ENCODE results near the gene OCSTAMP.

The OCSTAMP gene

DNA sequence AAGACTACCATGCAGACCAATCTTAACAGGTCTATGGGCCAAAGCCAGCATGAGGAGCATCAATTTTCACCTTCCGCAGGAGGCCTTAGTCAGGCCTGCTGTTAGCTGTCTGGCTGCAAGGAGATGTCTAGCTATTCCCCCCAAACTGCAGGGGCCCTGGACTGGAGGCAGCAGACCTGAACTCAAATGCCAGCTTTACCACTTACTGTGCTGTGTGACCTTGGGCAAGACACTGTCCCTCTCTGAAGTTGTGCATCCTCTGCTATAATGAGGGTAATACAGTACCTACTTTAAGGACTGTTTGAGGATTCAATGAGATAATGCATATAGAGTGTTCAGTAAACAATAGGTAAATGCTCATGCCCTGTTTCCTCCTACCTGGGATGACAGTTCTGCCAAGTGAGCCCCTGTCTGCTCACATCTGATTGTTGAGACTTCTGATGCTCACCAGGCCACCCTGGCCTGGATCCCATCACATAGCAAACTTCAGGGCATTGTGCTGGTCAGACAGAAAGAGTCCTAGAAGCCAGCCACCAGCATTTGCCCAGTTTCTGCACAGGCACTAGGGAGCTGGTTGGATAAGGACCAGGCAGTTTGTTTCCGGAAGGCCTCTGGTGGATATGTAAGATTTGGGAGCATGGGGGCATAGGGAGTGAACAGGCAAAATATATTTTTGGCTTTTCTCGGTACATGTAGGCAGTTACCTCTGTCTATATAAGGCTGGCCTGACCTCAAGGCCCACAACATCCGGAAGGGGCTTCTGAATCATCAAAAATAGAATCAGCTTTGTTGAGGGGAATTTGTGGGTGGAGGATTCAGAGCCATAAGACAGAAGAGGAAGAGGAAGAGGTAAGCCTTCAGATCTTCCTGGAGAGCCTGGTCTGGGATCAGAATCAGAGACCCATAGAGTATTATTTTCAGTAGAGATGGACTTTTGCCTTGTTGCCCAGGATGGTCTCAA, 2.3 kb upstream of the OCSTAMP start:
- Histone ChIP-seq H3K36me3 (ENCODE audit: control insufficient read depth, insufficient read depth, low read length) (no peaks in the 10 kb centered on the region), H3K9me3 (ENCODE audit: control insufficient read depth, low read length) (no peaks in the 10 kb centered on the region), H3K27ac (ENCODE audit: low read depth, low read length, severe bottlenecking) (peak overlapping the region; percentile 16), H3K4me3 (ENCODE audit: extremely low read depth, insufficient read depth, low read length, poor library complexity, severe bottlenecking) (no peak overlapping the region), H3K4me1 (ENCODE audit: control insufficient read depth, insufficient read depth, low read length, poor library complexity, severe bottlenecking) (no peaks in the 10 kb centered on the region)
- 86 to 89% methylated on average over 4 of the region's 4 CpGs for WGBS, 2 experiments (ENCODE audit: insufficient coverage in 2 of 2)

DNA sequence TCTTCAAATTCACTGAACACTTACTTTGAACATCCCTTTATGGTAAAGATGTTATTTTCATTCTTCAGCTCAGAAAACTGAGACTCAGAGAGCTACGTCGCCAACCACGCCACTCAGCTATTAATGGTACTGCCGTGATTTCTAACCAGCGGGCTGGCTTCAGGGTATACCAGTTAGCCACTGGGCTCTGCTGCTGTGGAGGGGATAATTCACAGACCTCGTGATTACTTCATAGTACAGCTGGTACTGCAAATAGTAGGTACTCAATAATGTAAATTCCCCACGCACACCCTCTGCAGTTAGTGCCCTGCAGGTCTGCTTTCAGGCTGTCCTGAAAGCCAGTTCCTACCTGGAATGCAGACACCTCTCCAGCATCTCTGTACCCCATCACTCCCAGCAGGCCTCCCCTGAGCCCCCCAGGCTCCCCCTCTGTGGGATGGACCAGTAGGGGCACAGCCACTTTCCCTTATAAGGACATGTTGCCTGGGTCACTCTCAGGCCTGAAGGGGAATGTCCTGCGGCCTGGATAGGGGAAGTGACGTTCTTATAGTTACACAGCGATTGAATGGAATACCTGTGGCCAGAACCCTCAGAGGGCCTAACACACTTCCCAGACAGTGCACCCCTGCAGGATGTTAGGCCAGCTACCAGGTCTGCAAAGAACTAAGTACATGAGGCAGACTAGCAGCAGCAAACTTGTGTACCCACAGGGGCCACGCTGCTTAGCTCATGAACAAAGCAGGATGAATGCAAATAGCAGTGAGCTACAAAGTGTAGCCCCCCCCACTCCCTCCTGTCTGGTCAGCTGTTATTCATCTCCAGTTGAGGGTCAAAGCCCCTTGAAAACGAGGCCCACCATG, 1.3 kb upstream of the OCSTAMP start:
- WGBS, 2 experiments (ENCODE audit: insufficient coverage in 2 of 2), result 44 to 67% methylated on average over 4 to 6 of the region's 12 CpGs
- Histone ChIP-seq H3K9me3 (ENCODE audit: control insufficient read depth, low read length) (no peaks in the 10 kb centered on the region), H3K27ac (ENCODE audit: low read depth, low read length, severe bottlenecking) (peak overlapping the region; percentile 16), H3K36me3 (ENCODE audit: control insufficient read depth, insufficient read depth, low read length) (no peaks in the 10 kb centered on the region), H3K4me3 (ENCODE audit: extremely low read depth, insufficient read depth, low read length, poor library complexity, severe bottlenecking) (no peak overlapping the region), H3K4me1 (ENCODE audit: control insufficient read depth, insufficient read depth, low read length, poor library complexity, severe bottlenecking) (no peaks in the 10 kb centered on the region)

DNA sequence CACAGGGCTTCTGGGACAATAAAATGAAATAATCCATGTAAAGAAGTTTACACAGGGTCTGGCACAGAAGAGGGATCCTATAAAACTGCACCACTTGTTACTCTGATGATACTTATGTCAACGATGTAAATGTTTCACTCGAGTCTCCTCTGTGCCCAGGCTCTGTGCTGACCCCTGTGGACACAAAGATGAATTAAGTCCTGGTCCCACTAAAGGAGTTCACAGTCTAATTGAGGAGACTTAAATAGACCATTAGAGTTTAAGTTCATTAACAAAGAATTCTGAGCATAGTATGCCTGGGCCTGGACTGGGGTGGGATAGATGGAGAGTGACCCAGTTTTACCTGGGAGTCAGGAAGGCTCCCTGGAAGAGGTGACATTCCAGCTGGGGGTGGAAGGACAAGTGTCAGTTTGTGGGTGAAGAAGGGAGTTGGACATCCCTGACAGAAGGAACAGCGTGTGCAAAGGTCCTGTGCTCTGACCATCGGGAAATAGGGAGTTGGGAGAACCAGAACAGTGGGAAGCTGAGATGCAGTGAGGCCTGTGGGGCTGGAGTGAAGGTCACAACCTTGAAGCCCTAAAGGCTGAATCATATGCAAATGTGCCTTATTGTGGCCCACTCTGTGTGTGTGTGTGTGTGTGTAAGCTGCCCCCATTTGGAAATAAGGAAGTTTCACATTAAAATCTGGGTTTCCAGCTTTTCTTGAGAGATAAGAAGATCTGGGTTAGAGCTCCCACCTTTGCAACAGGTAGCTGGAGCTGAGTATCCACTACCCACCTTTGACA, 1.1 kb downstream of the OCSTAMP start:
- no peaks in the 10 kb centered on the region for H3K4me1 ChIP-seq (ENCODE audit: control insufficient read depth, insufficient read depth, low read length, poor library complexity, severe bottlenecking)
- no peaks in the 10 kb centered on the region for H3K36me3 ChIP-seq (ENCODE audit: control insufficient read depth, insufficient read depth, low read length)
- no peak overlapping the region for H3K4me3 ChIP-seq (ENCODE audit: extremely low read depth, insufficient read depth, low read length, poor library complexity, severe bottlenecking)
- WGBS, 2 experiments (ENCODE audit: insufficient coverage in 2 of 2), result 81 to 97% methylated on average over 3 to 4 of the region's 4 CpGs
- H3K27ac ChIP-seq (ENCODE audit: low read depth, low read length, severe bottlenecking), result no peak overlapping the region
- H3K9me3 ChIP-seq (ENCODE audit: control insufficient read depth, low read length), result no peaks in the 10 kb centered on the region

DNA sequence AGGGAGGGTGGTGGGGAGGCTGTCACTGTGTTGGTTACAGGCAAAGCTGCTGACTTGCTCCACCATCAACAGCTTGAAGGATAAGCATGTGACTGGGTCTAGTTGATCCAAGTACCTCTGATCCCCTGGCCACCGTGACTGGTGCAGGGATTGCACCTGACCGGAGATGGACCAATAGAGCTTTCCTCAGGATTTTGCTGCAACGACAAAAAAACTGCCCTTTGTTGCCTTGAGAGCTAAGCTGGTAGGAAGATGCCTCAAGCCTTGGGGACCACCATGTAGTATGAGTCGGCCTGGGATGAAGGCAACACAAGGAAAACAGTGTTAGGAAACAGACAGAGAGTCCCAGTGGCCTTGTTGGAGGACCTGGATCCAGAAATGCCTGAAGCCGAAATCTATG, 1.8 kb downstream of the OCSTAMP start:
- 88 to 91% methylated on average over 5 of the region's 5 CpGs for WGBS, 2 experiments (ENCODE audit: insufficient coverage in 2 of 2)
- Histone ChIP-seq H3K27ac (ENCODE audit: low read depth, low read length, severe bottlenecking) (no peak overlapping the region), H3K4me1 (ENCODE audit: control insufficient read depth, insufficient read depth, low read length, poor library complexity, severe bottlenecking) (no peaks in the 10 kb centered on the region), H3K4me3 (ENCODE audit: extremely low read depth, insufficient read depth, low read length, poor library complexity, severe bottlenecking) (no peak overlapping the region), H3K36me3 (ENCODE audit: control insufficient read depth, insufficient read depth, low read length) (no peaks in the 10 kb centered on the region), H3K9me3 (ENCODE audit: control insufficient read depth, low read length) (no peaks in the 10 kb centered on the region)

DNA sequence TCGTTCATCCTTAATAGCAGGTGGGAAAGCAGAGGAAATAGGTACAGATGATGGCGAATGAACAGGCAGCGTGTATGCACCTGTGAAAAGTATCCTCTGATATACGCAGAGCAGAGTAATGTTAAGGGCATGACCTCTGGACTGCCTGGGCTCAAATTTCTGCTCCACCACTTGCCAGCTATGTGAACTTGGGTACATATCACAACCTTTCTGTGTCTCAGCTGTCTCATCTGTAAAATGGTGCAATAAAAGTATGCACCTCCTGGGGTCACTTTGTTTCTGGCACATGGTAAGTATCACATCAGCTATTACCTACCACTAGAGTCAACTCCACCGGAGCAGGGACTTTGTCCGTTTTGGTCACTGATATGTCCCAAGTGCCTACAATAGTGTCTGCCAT, 2.5 kb downstream of the OCSTAMP start:
- Histone ChIP-seq H3K4me1 (ENCODE audit: control insufficient read depth, insufficient read depth, low read length, poor library complexity, severe bottlenecking) (no peaks in the 10 kb centered on the region), H3K36me3 (ENCODE audit: control insufficient read depth, insufficient read depth, low read length) (no peaks in the 10 kb centered on the region), H3K4me3 (ENCODE audit: extremely low read depth, insufficient read depth, low read length, poor library complexity, severe bottlenecking) (no peak overlapping the region), H3K9me3 (ENCODE audit: control insufficient read depth, low read length) (no peaks in the 10 kb centered on the region), H3K27ac (ENCODE audit: low read depth, low read length, severe bottlenecking) (no peak overlapping the region)
- 84 to 88% methylated on average over 5 to 6 of the region's 6 CpGs for WGBS, 2 experiments (ENCODE audit: insufficient coverage in 2 of 2)

DNA sequence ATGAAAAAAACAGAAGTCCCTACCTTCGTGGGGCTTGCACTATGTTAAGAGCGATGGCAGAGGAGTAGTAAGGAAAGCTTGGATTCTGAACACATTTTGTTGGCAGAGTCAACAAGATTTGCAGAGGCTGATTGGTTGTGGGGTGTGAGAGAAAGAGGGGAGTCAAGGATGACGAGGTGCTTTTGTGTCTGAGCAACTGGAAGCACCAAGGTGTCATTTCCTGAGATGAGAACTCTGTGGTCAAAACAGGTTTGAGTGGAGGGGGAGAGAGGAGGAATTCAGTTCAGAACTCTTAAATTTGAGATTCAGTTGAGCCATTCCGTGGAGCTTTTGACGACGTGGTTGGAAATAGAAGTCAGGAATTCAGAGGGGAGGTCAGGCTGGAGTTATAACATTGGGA, 3.5 kb downstream of the OCSTAMP start:
- 83 to 92% methylated on average over 4 of the region's 6 CpGs for WGBS, 2 experiments (ENCODE audit: insufficient coverage in 2 of 2)
- Histone ChIP-seq H3K36me3 (ENCODE audit: control insufficient read depth, insufficient read depth, low read length) (no peaks in the 10 kb centered on the region), H3K4me3 (ENCODE audit: extremely low read depth, insufficient read depth, low read length, poor library complexity, severe bottlenecking) (no peak overlapping the region)

DNA sequence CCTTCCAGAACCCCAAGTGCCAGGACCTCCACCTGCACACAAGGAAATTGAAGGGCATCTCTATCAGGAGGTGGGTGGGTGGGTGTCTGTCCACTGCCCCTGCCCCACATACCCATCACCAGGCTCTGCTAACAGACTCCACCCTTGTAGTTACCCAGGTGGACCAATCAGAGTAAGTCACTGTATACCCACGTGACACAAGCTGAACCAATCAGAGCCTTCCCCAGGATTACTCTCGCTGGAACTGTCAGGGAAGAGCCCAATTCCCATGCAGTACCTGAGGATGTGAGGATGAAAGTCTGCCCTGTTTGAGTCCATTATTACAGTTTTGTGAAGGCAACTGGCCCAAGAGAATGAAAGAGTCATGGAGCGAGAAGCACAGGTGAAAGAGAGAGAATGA, 4.2 kb downstream of the OCSTAMP start:
- H3K9me3 ChIP-seq (ENCODE audit: control insufficient read depth, low read length), result no peaks in the 10 kb centered on the region
- 60 to 97% methylated on average over 2 to 3 of the region's 3 CpGs for WGBS, 2 experiments (ENCODE audit: insufficient coverage in 2 of 2)
- H3K36me3 ChIP-seq (ENCODE audit: control insufficient read depth, insufficient read depth, low read length), result no peaks in the 10 kb centered on the region
- no peak overlapping the region for H3K4me3 ChIP-seq (ENCODE audit: extremely low read depth, insufficient read depth, low read length, poor library complexity, severe bottlenecking)
- no peaks in the 10 kb centered on the region for H3K4me1 ChIP-seq (ENCODE audit: control insufficient read depth, insufficient read depth, low read length, poor library complexity, severe bottlenecking)
- H3K27ac ChIP-seq (ENCODE audit: low read depth, low read length, severe bottlenecking), result no peak overlapping the region

More for the DNA sequence above, 3.5 kb downstream of the OCSTAMP start:
- Histone ChIP-seq H3K9me3 (ENCODE audit: control insufficient read depth, low read length) (no peaks in the 10 kb centered on the region), H3K27ac (ENCODE audit: low read depth, low read length, severe bottlenecking) (no peak overlapping the region), H3K4me1 (ENCODE audit: control insufficient read depth, insufficient read depth, low read length, poor library complexity, severe bottlenecking) (no peaks in the 10 kb centered on the region)

DNA sequence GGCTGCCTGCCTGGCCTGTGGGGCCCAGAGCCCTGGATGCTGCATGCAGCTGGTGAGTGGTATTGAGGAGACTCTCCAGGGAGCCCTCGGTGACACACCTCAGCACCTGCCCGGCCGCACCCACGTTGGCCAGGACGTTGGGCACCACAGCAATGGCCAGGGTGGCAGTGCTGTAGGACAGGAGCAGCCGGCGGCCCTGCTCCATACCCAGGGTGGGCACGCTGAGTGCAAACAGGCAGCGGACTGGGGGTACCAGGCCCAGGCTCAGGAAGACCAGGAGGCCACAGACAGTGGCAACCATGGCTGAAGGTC, 4.7 kb downstream of the OCSTAMP start:
- Histone ChIP-seq H3K4me1 (ENCODE audit: control insufficient read depth, insufficient read depth, low read length, poor library complexity, severe bottlenecking) (no peaks in the 10 kb centered on the region), H3K36me3 (ENCODE audit: control insufficient read depth, insufficient read depth, low read length) (no peaks in the 10 kb centered on the region), H3K9me3 (ENCODE audit: control insufficient read depth, low read length) (no peaks in the 10 kb centered on the region), H3K27ac (ENCODE audit: low read depth, low read length, severe bottlenecking) (no peak overlapping the region), H3K4me3 (ENCODE audit: extremely low read depth, insufficient read depth, low read length, poor library complexity, severe bottlenecking) (no peak overlapping the region)
- WGBS, 2 experiments (ENCODE audit: insufficient coverage in 2 of 2), result 91 to 92% methylated on average over 9 of the region's 9 CpGs

DNA sequence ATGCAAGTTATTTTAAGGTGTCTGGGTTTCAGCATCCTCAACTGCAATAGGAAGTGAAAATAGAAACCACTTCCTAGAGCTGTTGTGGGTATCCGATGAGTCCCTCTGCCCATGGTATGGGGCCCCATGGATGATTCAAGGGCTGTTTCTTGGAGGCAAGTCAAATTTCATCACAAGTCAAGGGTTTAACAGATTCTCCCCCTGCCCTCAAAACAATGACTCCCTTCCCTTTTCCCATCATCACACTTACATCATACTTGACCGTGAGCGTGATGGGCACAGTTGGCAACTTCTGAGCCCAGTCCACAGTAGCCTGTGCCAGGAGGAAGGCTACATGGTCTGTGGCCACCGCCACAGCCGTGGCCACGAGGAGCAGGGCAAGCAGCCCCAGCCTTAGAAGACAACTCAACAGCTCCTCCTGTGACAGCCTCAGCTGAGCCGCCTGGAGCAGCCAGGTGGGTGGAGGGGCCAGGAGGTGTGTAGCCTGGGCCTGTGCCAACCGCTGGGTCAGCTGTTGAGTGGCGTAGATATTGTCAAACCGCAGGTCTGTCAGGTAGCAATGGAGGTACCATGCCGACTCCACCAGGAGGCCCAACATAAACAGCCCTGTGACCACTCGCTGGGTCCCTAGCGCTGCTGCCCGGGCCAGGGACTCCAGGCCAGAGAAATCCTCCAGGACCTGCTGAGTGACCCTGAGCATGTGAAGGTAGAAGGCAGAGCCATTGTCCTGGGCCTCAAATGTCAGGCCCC, 5.2 kb downstream of the OCSTAMP start:
- Histone ChIP-seq H3K4me3 (ENCODE audit: extremely low read depth, insufficient read depth, low read length, poor library complexity, severe bottlenecking) (no peak overlapping the region), H3K36me3 (ENCODE audit: control insufficient read depth, insufficient read depth, low read length) (no peaks in the 10 kb centered on the region), H3K27ac (ENCODE audit: low read depth, low read length, severe bottlenecking) (no peak overlapping the region), H3K9me3 (ENCODE audit: control insufficient read depth, low read length) (no peaks in the 10 kb centered on the region), H3K4me1 (ENCODE audit: control insufficient read depth, insufficient read depth, low read length, poor library complexity, severe bottlenecking) (no peaks in the 10 kb centered on the region)
- WGBS, 2 experiments (ENCODE audit: insufficient coverage in 2 of 2), result 90 to 94% methylated on average over 11 of the region's 14 CpGs

DNA sequence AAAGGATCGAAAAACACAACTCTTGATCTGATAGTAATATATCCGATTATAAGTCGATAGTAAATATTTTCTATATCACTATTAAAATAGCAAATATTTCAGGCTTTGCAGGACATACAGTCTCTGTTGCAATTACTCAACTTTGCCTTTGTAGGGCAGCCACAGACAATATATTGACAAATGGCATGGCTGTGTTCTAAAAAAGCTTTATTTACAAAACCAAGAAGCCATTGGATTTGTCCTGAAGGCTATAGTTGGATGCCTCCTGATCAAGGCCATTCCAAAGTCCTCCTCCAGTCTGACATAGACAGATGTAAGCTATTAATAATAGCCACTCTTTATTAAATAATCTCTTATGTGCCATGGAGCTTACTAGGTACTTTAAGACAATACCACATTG, 5.9 kb downstream of the OCSTAMP start:
- no peak overlapping the region for H3K4me3 ChIP-seq (ENCODE audit: extremely low read depth, insufficient read depth, low read length, poor library complexity, severe bottlenecking)
- no peaks in the 10 kb centered on the region for H3K36me3 ChIP-seq (ENCODE audit: control insufficient read depth, insufficient read depth, low read length)
- H3K9me3 ChIP-seq (ENCODE audit: control insufficient read depth, low read length), result no peaks in the 10 kb centered on the region
- WGBS, 2 experiments (ENCODE audit: insufficient coverage in 2 of 2), result no CpG with 5 or more reads among the region's 3 CpGs
- H3K27ac ChIP-seq (ENCODE audit: low read depth, low read length, severe bottlenecking), result no peak overlapping the region
- no peaks in the 10 kb centered on the region for H3K4me1 ChIP-seq (ENCODE audit: control insufficient read depth, insufficient read depth, low read length, poor library complexity, severe bottlenecking)
